Measurements from ENCODE around the gene HEBP1.

The HEBP1 gene

DNA sequence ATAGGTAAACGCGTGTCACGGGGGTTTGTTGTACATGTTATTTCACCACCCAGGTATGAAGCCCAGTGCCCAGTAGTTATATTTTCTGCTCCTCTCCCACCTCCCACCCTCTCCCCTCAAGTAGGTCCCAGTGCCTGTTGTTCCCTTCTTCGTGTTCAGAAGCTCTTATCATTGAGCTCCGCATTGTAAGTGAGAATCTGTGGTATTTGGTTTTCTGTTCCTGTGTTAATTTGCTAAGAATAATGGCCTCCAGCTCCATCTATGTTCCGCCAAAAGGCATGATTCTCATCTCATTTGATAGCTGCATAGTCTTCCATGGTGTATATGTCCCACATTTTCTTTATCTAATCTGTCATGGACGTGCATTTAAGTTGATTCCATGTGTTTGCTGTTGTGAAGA is 41.2 kb downstream of the HEBP1 start:
- TF ChIP-seq CTCF (IDR thresholded peaks at IDR 0.05; ENCODE audit: low read depth, low read length, missing control alignments) = no peak

GRCh38 chr12:12954878-12955625 is 45.0 kb downstream of the HEBP1 start:
- no peak overlapping the region for H3K4me3 ChIP-seq (replicated peaks; ENCODE audit: low read depth, low read length)
- no peak for DNase-seq (ENCODE audit: extremely low read depth, low read depth)
- TF ChIP-seq CTCF (IDR thresholded peaks at IDR 0.05; ENCODE audit: low read depth, low read length, missing control alignments) = no peak

More for the DNA sequence above, 41.2 kb downstream of the HEBP1 start:
- H3K4me3 ChIP-seq (replicated peaks; ENCODE audit: low read depth, low read length) = no peak overlapping the region
- no peak for DNase-seq (ENCODE audit: extremely low read depth, low read depth)

DNA sequence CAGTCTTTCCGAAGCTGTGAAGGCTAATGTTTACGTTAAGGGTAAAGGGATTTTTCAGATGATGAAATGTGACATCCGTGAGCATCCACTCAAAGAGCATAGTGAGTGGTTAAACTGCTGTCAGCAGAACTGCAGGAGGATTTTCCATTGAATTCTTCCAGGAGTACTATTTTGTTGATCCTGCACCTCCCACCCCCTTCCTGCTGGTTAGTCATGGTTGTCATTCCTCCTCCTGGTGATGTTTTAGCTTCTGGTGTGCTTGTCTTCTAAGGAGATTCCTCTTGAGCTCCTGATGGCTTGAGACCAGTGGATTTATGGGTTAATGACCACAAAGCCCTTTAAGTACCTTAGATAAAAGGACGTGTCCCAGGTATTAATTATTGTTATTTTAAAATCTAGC is 45.7 kb downstream of the HEBP1 start:
- TF ChIP-seq CTCF (IDR thresholded peaks at IDR 0.05; ENCODE audit: low read depth, low read length, missing control alignments) = no peak
- DNase-seq (ENCODE audit: extremely low read depth, low read depth) = no peak
- no peak overlapping the region for H3K4me3 ChIP-seq (replicated peaks; ENCODE audit: low read depth, low read length)

GRCh38 chr12:12952036-12952435 is 48.0 kb downstream of the HEBP1 start, which contains the start of gene GPRC5D:
Gene GPRC5D, minus strand, starts transcription at chr12:12952170. Its CDS starts 1,786 bp downstream, at chr12:12950384.
- no peak for TF ChIP-seq CTCF (IDR thresholded peaks at IDR 0.05; ENCODE audit: low read depth, low read length, missing control alignments)
- DNase-seq (ENCODE audit: extremely low read depth, low read depth) = no peak
- H3K4me3 ChIP-seq (replicated peaks; ENCODE audit: low read depth, low read length) = no peak within 1 kb of the TSS

DNA sequence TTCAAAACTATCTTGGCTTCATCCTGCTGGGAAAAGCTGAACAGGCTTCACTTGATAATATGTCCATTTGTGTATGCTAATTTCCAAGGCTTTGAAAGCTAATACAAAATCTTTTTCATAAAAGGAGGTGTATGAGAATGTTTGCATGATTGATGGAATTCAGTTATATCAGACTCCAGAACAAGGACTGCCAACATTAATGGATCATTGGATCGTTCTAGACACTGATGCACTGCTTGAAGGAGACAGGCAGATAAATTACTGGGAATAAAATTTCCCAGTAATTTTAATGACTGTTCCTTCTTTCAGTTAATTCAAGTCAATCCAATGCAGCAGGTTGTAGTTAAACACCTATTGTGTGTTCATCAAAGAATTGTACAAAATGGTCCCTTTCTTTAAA is 48.6 kb downstream of the HEBP1 start:
- DNase-seq (ENCODE audit: extremely low read depth, low read depth) = no peak
- no peak overlapping the region for H3K4me3 ChIP-seq (replicated peaks; ENCODE audit: low read depth, low read length)
- TF ChIP-seq CTCF (IDR thresholded peaks at IDR 0.05; ENCODE audit: low read depth, low read length, missing control alignments) = no peak

GRCh38 chr12:12947902-12948301 is 52.2 kb downstream of the HEBP1 start:
- DNase-seq (ENCODE audit: extremely low read depth, low read depth) = no peak
- H3K4me3 ChIP-seq (replicated peaks; ENCODE audit: low read depth, low read length) = no peak overlapping the region
- no peak for TF ChIP-seq CTCF (IDR thresholded peaks at IDR 0.05; ENCODE audit: low read depth, low read length, missing control alignments)

Data from HFF-Myc (cell line).